Body of pancreas (tissue), 4 donors: ENCODE data around the gene CHST1. TPM values are rescaled to one million over a fixed set of nuclear protein-coding genes. Genes with fewer than 3 reads are reported as not detected.

Source experiments
- ATAC-seq: fragments of 150-250 bp; one replicate; pipeline ENCODE4 v1.9.1; 2016
- DNase-seq, 4 donors: peaks; one replicate each; pipeline ENCODE4 v3.0.0-alpha.2; 2019
- H3K27ac ChIP-seq, 4 donors: fragments of 200-600 bp; sonication (generic); 1 replicate in 3 of 4; 2 replicates in 1 of 4; pipeline versions ENCODE4 v1.5.1 to v1.6.1; 2016 to 2019; ENCODE audit warnings: mild to moderate bottlenecking in 1 of 4, mixed read lengths in 1 of 4, moderate library complexity in 1 of 4
- H3K27me3 ChIP-seq, 2 donors: fragments of 200-600 bp; sonication (generic); one replicate each; pipeline ENCODE4 v1.6.0; 2016; ENCODE audit warnings: mild to moderate bottlenecking in 1 of 2
- H3K36me3 ChIP-seq, 2 donors: fragments of 200-600 bp; sonication (generic); replicated peaks in 1 of 2; 2 replicates each; pipeline ENCODE4 v1.5.1; 2016; ENCODE audit warnings: low read depth in 2 of 2; ENCODE audit not compliant: insufficient read depth in 1 of 2
- H3K4me1 ChIP-seq: fragments of 200-600 bp; sonication (generic); one replicate; pipeline ENCODE4 v1.6.0; 2016
- H3K4me3 ChIP-seq, 2 donors: fragments of 200-600 bp; sonication (generic); 1 replicate in 1 of 2; 2 replicates in 1 of 2; pipeline ENCODE4 v1.5.1; 2016 to 2019
- H3K9me3 ChIP-seq, 3 donors: fragments of 200-600 bp; sonication (generic); 1 replicate in 2 of 3; 2 replicates in 1 of 3; pipeline ENCODE4 v1.5.1; 2016
- POLR2A ChIP-seq, 3 donors: fragments of 450-650 bp; IDR thresholded peaks; one replicate each; pipeline ENCODE4 v1.6.1; 2016; ENCODE audit warnings: antibody characterized with exemption in 3 of 3, mild to moderate bottlenecking in 2 of 3
- WGBS, 2 donors: methylation state at CpG; one replicate each; pipeline ENCODE4 v1.1.5; 2017; 5-methylcytosine and 5-hydroxymethylcytosine counted together
- intact Hi-C: fragments of 100-400 bp; cut with DNase I; formaldehyde crosslinking; loops from one replicate; pipeline ENCODE4 v1.15.1; 2023
- total RNA-seq, 2 donors: library from RNA; depleted of rRNA; stranded (reverse); fragments of >200 nt; gene quantifications; one replicate each; pipeline ENCODE4 v1.1.0, GENCODE V29; 2016
- TF ChIP-seq, protein P1 (sequence below), 7 experiments: fragments of 450-650 bp in 4 of 7; fragments of 200-600 bp in 3 of 7; sonication (generic) in 3 of 7; IDR thresholded peaks; one replicate each; pipeline ENCODE4 v1.5.1; 2016 to 2019; ENCODE audit warnings: antibody characterized with exemption in 7 of 7

Gene CHST1
- total RNA-seq, 2 donors from 2014 or later, result 1.3 to 2.0 TPM

- DNase-seq (no peak), ATAC-seq (no peak)
- Histone ChIP-seq H3K4me1 (no peaks in the 10 kb centered on the region), H3K9me3 (no peaks in the 10 kb centered on the region), H3K4me3 (no peak overlapping the region), H3K36me3 (no peaks in the 10 kb centered on the region), H3K27me3 (no peaks in the 10 kb centered on the region), H3K27ac (no peak overlapping the region)
- 74 to 85% methylated on average over 4 to 8 of the region's 8 CpGs for WGBS, 2 donors
- intact Hi-C loops, result no loop called here
- TF ChIP-seq POLR2A (IDR thresholded peaks at IDR 0.05), result no peak
- TF ChIP-seq, protein P1, sequence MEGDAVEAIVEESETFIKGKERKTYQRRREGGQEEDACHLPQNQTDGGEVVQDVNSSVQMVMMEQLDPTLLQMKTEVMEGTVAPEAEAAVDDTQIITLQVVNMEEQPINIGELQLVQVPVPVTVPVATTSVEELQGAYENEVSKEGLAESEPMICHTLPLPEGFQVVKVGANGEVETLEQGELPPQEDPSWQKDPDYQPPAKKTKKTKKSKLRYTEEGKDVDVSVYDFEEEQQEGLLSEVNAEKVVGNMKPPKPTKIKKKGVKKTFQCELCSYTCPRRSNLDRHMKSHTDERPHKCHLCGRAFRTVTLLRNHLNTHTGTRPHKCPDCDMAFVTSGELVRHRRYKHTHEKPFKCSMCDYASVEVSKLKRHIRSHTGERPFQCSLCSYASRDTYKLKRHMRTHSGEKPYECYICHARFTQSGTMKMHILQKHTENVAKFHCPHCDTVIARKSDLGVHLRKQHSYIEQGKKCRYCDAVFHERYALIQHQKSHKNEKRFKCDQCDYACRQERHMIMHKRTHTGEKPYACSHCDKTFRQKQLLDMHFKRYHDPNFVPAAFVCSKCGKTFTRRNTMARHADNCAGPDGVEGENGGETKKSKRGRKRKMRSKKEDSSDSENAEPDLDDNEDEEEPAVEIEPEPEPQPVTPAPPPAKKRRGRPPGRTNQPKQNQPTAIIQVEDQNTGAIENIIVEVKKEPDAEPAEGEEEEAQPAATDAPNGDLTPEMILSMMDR (IDR thresholded peaks at IDR 0.05), result no peak
Measured at GRCh38 chr11:45677770-45678512, 12.5 kb upstream of the CHST1 start.

DNA sequence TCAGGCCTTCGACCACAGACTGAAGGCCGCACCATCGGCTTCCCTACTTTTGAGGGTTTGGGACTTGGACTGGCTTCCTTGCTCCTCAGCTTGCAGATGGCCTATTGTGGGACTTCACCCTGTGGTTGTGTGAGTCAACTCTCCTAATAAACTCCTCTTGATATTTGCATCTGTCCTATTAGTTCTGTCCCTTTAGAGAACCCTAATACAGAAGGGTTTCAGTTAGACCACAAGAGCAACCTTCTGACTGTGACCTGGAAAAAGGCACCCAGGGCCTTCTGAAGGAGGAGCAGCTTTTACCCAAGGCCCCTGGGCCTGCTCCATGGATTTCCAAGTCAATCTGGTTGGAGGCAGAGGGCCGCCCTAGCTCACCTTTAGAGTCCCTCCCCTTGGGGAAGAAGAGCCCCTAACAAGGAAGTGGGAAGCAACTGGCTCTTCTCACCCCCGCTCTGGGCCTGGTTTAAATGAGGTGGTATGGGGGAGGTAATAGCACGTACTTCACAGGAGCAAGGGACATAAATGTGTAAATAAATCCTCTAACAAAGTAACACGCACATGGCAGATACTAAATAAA lies 11.2 kb upstream of the CHST1 start:
- no peak for ATAC-seq
- Histone ChIP-seq H3K36me3 (no peaks in the 10 kb centered on the region), H3K4me3 (no peak overlapping the region), H3K27me3 (no peaks in the 10 kb centered on the region), H3K9me3 (no peaks in the 10 kb centered on the region), H3K4me1 (no peaks in the 10 kb centered on the region), H3K27ac (no peak overlapping the region)
- 87 to 90% methylated on average over 7 of the region's 7 CpGs for WGBS, 2 donors
- TF ChIP-seq POLR2A (IDR thresholded peaks at IDR 0.05), result no peak
- TF ChIP-seq, protein P1 (IDR thresholded peaks at IDR 0.05), result no peak
- no peak for DNase-seq
- intact Hi-C loops, result no loop called here

DNA sequence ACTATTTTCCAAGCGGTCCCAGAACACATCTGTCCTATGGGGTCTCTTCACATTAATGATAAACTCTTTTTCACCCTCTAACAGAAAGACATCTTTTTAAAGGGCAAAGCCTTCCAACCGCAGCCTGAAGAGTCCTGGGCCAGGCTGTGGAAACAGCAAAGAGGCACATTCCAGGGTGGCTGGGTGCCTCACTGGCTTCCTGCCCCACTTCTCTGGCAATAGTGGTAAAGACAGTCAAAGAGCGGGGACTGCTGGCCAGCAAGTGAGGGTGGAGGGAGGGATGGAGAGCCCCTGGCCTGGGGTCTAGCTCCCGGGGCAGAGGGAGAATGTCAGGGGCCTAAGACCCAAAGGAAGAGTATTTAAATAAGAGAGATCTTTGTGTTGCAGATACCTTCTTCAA lies 10.2 kb upstream of the CHST1 start:
- H3K9me3 ChIP-seq, result no peaks in the 10 kb centered on the region
- no peak for DNase-seq
- intact Hi-C loops, result no loop called here
- H3K27me3 ChIP-seq, result no peaks in the 10 kb centered on the region
- H3K4me1 ChIP-seq, result no peaks in the 10 kb centered on the region
- H3K4me3 ChIP-seq, result no peak overlapping the region
- no peak for TF ChIP-seq POLR2A (IDR thresholded peaks at IDR 0.05)
- TF ChIP-seq, protein P1 (IDR thresholded peaks at IDR 0.05), result no peak
- H3K36me3 ChIP-seq, result no peaks in the 10 kb centered on the region
- WGBS, 2 donors, result 85 to 90% methylated on average over 4 of the region's 4 CpGs
- no peak for ATAC-seq
- no peak overlapping the region for H3K27ac ChIP-seq

GRCh38 chr11:45674481-45675190 lies 9.2 kb upstream of the CHST1 start:
- Histone ChIP-seq H3K4me1 (no peaks in the 10 kb centered on the region), H3K27me3 (no peaks in the 10 kb centered on the region), H3K36me3 (no peaks in the 10 kb centered on the region), H3K4me3 (no peak overlapping the region), H3K27ac (no peak overlapping the region), H3K9me3 (no peaks in the 10 kb centered on the region)
- 82 to 86% methylated on average over 7 to 9 of the region's 9 CpGs for WGBS, 2 donors
- DNase-seq, result no peak
- no peak for TF ChIP-seq POLR2A (IDR thresholded peaks at IDR 0.05)
- TF ChIP-seq, protein P1 (IDR thresholded peaks at IDR 0.05), result no peak
- intact Hi-C loops, result no loop called here
- ATAC-seq, result no peak
